ENCODE measurements around the gene PLPP6. TPM values are rescaled to one million over a fixed set of nuclear protein-coding genes. Genes with fewer than 3 reads are reported as not detected.
A peak's percentile ranks its signal among the peaks of the same experiment; 100 is the strongest.
"Not testable (repeated sequence)": the region's sequence is repeated elsewhere in the genome, so short reads cannot be mapped to it uniquely, and the experiment has no call there.

The PLPP6 gene
- total and polyA plus RNA-seq, 2 of the 13 experiments (the other 11 are each of a cell fraction or from before 2014, with no cell fraction given) = 12.1 to 15.5 TPM

- TF ChIP-seq TEAD3 (CRISPR knock-in tag; optimal IDR thresholded peaks at IDR 0.05; ENCODE audit: borderline replicate concordance) = peak; percentile 46
- TF ChIP-seq, protein P1, sequence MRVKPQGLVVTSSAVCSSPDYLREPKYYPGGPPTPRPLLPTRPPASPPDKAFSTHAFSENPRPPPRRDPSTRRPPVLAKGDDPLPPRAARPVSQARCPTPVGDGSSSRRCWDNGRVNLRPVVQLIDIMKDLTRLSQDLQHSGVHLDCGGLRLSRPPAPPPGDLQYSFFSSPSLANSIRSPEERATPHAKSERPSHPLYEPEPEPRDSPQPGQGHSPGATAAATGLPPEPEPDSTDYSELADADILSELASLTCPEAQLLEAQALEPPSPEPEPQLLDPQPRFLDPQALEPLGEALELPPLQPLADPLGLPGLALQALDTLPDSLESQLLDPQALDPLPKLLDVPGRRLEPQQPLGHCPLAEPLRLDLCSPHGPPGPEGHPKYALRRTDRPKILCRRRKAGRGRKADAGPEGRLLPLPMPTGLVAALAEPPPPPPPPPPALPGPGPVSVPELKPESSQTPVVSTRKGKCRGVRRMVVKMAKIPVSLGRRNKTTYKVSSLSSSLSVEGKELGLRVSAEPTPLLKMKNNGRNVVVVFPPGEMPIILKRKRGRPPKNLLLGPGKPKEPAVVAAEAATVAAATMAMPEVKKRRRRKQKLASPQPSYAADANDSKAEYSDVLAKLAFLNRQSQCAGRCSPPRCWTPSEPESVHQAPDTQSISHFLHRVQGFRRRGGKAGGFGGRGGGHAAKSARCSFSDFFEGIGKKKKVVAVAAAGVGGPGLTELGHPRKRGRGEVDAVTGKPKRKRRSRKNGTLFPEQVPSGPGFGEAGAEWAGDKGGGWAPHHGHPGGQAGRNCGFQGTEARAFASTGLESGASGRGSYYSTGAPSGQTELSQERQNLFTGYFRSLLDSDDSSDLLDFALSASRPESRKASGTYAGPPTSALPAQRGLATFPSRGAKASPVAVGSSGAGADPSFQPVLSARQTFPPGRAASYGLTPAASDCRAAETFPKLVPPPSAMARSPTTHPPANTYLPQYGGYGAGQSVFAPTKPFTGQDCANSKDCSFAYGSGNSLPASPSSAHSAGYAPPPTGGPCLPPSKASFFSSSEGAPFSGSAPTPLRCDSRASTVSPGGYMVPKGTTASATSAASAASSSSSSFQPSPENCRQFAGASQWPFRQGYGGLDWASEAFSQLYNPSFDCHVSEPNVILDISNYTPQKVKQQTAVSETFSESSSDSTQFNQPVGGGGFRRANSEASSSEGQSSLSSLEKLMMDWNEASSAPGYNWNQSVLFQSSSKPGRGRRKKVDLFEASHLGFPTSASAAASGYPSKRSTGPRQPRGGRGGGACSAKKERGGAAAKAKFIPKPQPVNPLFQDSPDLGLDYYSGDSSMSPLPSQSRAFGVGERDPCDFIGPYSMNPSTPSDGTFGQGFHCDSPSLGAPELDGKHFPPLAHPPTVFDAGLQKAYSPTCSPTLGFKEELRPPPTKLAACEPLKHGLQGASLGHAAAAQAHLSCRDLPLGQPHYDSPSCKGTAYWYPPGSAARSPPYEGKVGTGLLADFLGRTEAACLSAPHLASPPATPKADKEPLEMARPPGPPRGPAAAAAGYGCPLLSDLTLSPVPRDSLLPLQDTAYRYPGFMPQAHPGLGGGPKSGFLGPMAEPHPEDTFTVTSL (CRISPR knock-in tag; IDR thresholded peaks at IDR 0.05; ENCODE audit: borderline replicate concordance) = peak; percentile 82; the same call in 1 of the 2 replicates
Observed at GRCh38 chr9:4657426-4658159, 4.5 kb upstream of the PLPP6 start (continued).

DNA sequence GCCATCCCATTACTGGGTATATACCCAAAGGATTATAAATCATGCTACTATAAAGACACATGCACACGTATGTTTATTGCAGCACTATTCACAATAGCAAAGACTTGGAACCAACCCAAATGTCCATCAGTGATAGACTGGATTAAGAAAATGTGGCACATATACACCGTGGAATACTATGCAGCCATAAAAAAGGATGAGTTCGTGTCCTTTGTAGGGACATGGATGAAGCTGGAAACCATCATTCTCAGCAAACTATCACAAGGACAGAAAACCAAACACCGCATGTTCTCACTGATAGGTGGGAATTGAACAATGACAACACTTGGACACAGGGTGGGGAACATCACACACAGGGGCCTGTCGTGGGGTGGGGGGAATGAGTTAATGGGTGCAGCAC lies 1.4 kb upstream of the PLPP6 start:
- H3K4me1 ChIP-seq (ENCODE audit: insufficient read depth, low read length) = peaks cover 57% of the 10 kb centered on the region
- H3K27me3 ChIP-seq (ENCODE audit: control insufficient read depth in 1 of 2, insufficient read depth in 2 of 2, low read length in 2 of 2); in situ Hi-C loops (cut with HindIII; ENCODE audit: extremely low pct_ligation_motif_present, low pct_unique_long_range_greater_than_20kb); H3K27ac ChIP-seq (ENCODE audit: extremely low read length, insufficient read depth, low read length); H3K4me2 ChIP-seq (ENCODE audit: low read depth, low read length); H4K20me1 ChIP-seq (ENCODE audit: insufficient read depth, low read length); ATAC-seq; BruUV-seq (replicated peaks); H3K4me3 ChIP-seq (replicated peaks in 1 of 3; ENCODE audit: insufficient read depth in 1 of 3, low read depth in 2 of 3, low read length in 3 of 3); H3K36me3 ChIP-seq (replicated peaks in 1 of 2; ENCODE audit: control insufficient read depth in 1 of 2, insufficient read depth in 2 of 2, low read length in 2 of 2); DNase-seq (ENCODE audit: low spot score); H3K9ac ChIP-seq (ENCODE audit: insufficient read depth, low read depth, low read length); FAIRE-seq; POLR2A ChIA-PET; H2AFZ ChIP-seq (ENCODE audit: low read length); CTCF ChIA-PET (ENCODE audit: low intra/inter-chr PET ratio, low total read pairs); H3K9me3 ChIP-seq (ENCODE audit: low read length): not testable (repeated sequence)
- WGBS (ENCODE audit: low lambda C conversion rate) = 92% methylated on average over 4 of the region's 5 CpGs
- intact Hi-C loops (cut with micrococcal nuclease; ENCODE audit: unreplicated experiment) = loop anchor here (5.0 kb wide), 1 partner anchor 37 kb away; no protein-coding TSS in a partner anchor
- peaks cover 12% of the 10 kb centered on the region for H3K79me2 ChIP-seq (ENCODE audit: insufficient read depth, low read length)

All from HepG2 (cell line).